Measurements from ENCODE around the gene WDFY3. TPM values are rescaled to one million over a fixed set of nuclear protein-coding genes. Genes with fewer than 3 reads are reported as not detected.

Gene WDFY3
- total RNA-seq, 4 donors from 2014 or later = 35.9 to 146 (median 95.0) TPM

DNA sequence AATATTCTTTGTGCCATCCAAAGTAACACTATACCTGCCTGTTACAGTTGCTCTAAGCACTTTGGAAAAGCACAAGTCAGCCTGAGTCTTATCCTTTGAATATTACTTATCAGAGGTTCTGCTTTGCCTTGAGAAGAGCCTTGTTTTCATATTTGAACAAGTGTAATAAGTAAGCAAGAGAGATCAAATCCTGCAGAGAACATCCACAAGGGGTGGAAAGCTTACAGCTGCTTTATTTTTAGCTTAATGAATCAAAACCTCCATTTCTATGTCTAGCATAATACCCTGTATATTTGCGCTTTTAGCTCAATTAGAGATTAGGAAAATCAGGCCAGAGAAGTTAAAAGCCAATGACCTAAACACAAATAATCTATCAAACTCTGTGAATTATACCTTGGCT lies 243.8 kb downstream of the WDFY3 start:
- Histone ChIP-seq H3K9me3 (no peaks in the 10 kb centered on the region), H3K27me3 (no peaks in the 10 kb centered on the region), H3K36me3 (no peaks in the 10 kb centered on the region), H3K4me3 (no peak overlapping the region), H3K4me1 (no peaks in the 10 kb centered on the region), H3K27ac (no peak overlapping the region)
- intact Hi-C loops (cut with DNase I; ENCODE audit: low total_unique reads) = no loop called here
- no peak for DNase-seq
- no peak for TF ChIP-seq POLR2A (IDR thresholded peaks at IDR 0.05)
- no peak for TF ChIP-seq CTCF (IDR thresholded peaks at IDR 0.05)

- no peak for DNase-seq
- H3K4me1 ChIP-seq = no peaks in the 10 kb centered on the region
- TF ChIP-seq CTCF (IDR thresholded peaks at IDR 0.05) (no peak), POLR2A (IDR thresholded peaks at IDR 0.05) (no peak)
- H3K9me3 ChIP-seq = no peaks in the 10 kb centered on the region
- intact Hi-C loops (cut with DNase I; ENCODE audit: low total_unique reads) = no loop called here
- H3K36me3 ChIP-seq = no peaks in the 10 kb centered on the region
- H3K4me3 ChIP-seq = no peak overlapping the region
- H3K27ac ChIP-seq = no peak overlapping the region
- H3K27me3 ChIP-seq = no peaks in the 10 kb centered on the region
Measured at GRCh38 chr4:84719115-84719514, 247.4 kb downstream of the WDFY3 start.

DNA sequence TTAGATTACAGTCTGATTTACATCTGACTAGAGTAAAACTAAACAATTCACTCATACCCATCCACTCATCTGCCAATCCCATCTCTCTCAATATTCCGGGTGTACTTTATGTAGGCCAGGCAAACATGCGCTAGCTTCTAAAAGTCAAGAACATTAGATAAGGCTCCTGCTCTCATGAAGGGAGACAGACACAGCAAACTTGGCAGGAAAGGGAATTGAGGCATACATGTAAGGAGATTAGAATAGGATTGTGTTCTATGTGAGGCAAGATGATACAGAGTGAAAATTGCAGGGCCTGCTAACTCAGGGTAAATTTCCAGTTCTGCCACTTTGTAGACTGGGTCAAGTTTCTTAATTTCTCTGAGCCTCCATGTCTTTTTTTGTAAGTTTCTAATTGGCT lies 247.8 kb downstream of the WDFY3 start:
- Histone ChIP-seq H3K36me3 (no peaks in the 10 kb centered on the region), H3K4me3 (no peak overlapping the region), H3K27ac (no peak overlapping the region), H3K27me3 (no peaks in the 10 kb centered on the region), H3K9me3 (no peaks in the 10 kb centered on the region), H3K4me1 (no peaks in the 10 kb centered on the region)
- no peak for DNase-seq
- intact Hi-C loops (cut with DNase I; ENCODE audit: low total_unique reads) = no loop called here
- TF ChIP-seq CTCF (IDR thresholded peaks at IDR 0.05) = no peak
- TF ChIP-seq POLR2A (IDR thresholded peaks at IDR 0.05) = no peak

DNA sequence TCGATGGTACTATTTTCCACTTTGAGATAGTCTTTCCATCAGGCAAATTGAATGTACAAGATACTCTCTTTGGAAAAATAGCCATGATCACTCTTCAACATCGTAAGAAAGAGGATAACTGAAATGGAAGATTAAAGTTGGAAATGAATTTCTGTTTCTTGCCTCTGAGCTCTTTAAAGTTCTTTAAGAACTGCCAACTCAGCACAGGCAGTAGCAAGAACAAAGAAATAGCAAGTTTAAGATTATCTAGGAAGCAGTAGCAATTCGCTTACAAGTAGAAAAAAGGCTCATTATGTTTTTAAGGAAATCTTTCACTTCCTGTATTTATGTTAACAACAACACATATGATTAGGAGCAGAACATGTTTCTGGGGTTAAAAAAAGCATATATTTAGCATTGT lies 255.9 kb downstream of the WDFY3 start:
- intact Hi-C loops (cut with DNase I; ENCODE audit: low total_unique reads) = no loop called here
- DNase-seq = no peak
- Histone ChIP-seq H3K27ac (no peak overlapping the region), H3K36me3 (no peaks in the 10 kb centered on the region), H3K4me3 (no peak overlapping the region), H3K4me1 (no peaks in the 10 kb centered on the region), H3K9me3 (no peaks in the 10 kb centered on the region), H3K27me3 (no peaks in the 10 kb centered on the region)
- TF ChIP-seq CTCF (IDR thresholded peaks at IDR 0.05) = no peak
- no peak for TF ChIP-seq POLR2A (IDR thresholded peaks at IDR 0.05)

DNA sequence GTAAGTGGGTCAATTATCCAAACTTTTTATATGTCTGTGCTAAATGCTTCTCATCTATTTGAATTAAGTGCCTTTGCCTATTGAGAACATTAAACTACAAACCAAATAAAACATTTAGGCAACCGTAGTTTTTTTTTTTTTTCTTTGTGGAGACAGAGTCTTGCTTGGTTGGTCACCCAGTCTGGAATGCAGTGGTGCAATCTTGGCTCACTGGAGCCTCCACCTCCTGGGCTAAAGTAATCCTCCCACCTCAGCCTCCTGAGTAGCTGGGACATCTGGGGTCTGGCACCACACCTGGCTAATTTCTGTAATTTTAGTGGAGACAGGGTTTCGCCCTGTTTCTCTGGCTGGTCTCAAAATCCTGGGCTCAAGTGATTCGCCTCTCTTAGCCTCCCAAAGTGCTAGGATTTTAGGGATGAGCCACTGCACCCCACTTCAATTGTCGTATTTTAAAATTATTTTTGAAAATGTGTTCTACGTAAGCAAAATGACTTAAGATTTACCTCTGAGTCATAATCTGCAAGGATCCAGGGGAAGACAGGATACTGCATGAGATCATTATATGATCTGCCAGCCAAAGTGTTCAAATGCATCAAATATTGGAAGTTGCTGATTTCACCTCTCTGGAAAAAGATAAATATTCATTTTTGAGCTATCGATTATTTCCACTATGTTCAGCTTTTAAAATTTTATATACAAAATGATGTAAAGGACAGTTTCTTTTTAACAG lies 257.9 kb downstream of the WDFY3 start:
- Histone ChIP-seq H3K9me3 (no peaks in the 10 kb centered on the region), H3K36me3 (no peaks in the 10 kb centered on the region), H3K27me3 (no peaks in the 10 kb centered on the region), H3K27ac (no peak overlapping the region), H3K4me3 (no peak overlapping the region), H3K4me1 (no peaks in the 10 kb centered on the region)
- DNase-seq = no peak
- intact Hi-C loops (cut with DNase I; ENCODE audit: low total_unique reads) = no loop called here
- TF ChIP-seq CTCF (IDR thresholded peaks at IDR 0.05) (no peak), POLR2A (IDR thresholded peaks at IDR 0.05) (no peak)

All from uterus (tissue), 4 donors.